HG02938 (cell line): ENCODE results near the gene NCOA1.
"Not testable (repeated sequence)": the region's sequence is repeated elsewhere in the genome, so short reads cannot be mapped to it uniquely, and the experiment has no call there.

ENCODE experiments used
- ATAC-seq: cut with Tn5 transposase; IDR thresholded peaks from one replicate; pipeline ENCODE4 v1.9.1; 2021; ENCODE audit warnings: mild to moderate bottlenecking, moderate library complexity; ENCODE audit not compliant: unreplicated experiment

NCOA1 gene

DNA sequence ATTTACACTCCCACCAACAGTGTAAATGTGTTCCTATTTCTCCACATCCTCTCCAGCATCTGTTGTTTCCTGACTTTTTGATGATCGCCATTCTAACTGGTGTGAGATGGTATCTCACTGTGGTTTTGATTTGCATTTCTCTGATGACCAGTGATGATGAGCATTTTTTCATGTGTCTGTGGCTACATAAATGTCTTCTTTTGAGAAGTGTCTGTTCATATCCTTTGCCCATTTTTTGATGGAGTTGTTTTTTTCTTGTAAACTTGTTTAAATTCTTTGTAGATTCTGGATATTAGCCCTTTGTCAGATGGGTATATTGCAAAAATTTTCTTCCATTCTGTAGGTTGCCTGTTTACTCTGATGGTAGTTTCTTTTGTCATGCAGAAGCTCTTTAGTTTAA lies 41.0 kb downstream of the NCOA1 start:
- ATAC-seq = not testable (repeated sequence)

DNA sequence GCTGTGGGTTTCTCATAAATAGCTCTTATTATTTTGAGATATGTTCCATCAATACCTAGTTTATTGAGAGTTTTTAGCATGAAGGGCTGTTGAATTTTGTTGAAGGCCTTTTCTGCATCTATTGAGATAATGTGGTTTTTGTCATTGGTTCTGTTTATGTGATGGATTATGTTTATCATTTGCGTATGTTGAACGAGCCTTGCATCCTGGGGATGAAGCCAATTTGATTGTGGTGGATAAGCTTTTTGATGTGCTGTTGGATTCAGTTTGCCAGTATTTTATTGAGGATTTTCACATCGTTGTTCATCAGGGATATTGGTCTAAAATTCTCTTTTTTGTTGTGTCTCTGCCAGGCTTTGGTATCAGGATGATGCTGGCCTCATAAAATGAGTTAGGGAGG lies 42.5 kb downstream of the NCOA1 start:
- not testable (repeated sequence) for ATAC-seq

DNA sequence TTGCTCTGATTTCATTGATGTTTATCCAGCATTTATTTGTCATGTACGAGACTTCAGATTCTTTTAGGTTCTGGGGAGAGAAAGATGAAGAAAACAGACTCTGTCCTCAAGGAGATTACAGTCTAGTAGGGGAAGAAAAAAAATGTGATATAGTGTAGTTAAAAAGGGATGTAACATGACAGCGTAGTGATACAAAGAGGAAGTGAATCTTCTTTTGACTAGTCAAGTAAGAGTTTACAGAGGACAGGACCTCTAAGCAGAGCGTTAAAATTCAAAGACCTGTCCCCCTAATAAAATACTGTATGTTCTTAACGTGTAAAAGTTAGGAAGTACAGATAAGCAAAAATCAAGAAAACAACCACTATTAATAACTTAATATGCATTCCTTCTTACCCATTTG lies 47.7 kb downstream of the NCOA1 start:
- no peak for ATAC-seq

DNA sequence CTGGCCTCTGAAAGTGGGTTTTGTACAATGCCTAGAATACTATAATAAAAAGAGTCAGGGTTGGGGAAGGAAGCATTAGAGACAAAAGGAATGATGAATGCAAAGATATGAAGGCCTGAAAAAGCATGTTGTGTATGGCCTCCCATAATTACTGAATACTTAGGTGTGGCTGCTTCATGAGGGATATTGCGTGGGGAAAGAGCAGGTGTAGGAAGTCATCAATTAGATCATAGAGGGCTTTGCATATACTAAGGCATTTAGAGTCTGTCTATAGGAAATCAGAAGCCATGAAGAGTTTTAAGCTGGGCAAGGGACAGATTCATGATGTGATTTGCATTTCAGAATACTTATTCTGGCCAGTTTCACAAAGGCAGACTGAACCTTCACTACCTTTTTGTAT lies 48.2 kb downstream of the NCOA1 start:
- ATAC-seq = no peak

- no peak for ATAC-seq
Observed at GRCh38 chr2:24540011-24540477, 49.0 kb downstream of the NCOA1 start.

- ATAC-seq = no peak
Observed at GRCh38 chr2:24541621-24542020, 50.6 kb downstream of the NCOA1 start.

GRCh38 chr2:24542269-24542872 lies 51.3 kb downstream of the NCOA1 start:
- ATAC-seq = no peak

DNA sequence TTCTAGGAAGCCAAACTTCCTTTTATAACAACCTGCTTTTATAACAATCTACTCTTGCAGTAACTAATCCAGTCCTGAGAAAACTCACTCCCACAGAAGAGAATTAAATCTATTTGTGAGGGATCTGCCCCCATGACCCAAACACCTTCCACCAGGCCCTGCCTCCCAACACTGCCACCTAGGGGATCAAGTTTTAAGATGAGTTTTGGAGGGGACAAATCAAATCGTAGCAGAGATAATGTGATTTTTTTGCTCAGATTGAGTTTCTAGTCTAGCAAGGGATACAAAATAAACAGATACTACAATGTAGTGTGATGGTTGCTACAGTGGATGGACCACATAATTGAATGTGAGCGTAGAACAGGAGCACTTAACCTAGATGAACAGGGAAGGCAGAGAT lies 52.2 kb downstream of the NCOA1 start:
- ATAC-seq = no peak

- ATAC-seq = no peak
Observed at GRCh38 chr2:24544456-24545115, 53.5 kb downstream of the NCOA1 start.

DNA sequence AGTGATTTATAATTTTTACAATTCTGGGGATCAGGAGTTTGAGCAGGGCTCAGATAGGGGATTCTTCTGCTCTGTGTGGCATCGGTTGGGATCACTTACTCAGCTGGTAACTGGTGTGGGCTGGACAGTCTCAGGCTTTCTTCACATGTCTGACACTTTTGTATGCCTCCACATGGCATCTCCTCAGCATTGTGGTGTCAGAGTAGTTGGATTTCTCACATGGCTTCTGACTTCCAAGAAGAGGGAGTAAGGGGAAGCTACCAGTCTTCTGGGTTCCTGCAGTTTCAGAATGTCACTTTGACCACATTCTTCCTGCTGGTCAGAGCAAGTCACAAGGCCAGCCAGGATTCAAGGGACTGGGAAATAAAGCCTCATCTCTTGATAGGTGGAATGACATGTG lies 55.6 kb downstream of the NCOA1 start:
- no peak for ATAC-seq

- ATAC-seq = no peak
Observed at GRCh38 chr2:24548058-24548457, 57.0 kb downstream of the NCOA1 start.

DNA sequence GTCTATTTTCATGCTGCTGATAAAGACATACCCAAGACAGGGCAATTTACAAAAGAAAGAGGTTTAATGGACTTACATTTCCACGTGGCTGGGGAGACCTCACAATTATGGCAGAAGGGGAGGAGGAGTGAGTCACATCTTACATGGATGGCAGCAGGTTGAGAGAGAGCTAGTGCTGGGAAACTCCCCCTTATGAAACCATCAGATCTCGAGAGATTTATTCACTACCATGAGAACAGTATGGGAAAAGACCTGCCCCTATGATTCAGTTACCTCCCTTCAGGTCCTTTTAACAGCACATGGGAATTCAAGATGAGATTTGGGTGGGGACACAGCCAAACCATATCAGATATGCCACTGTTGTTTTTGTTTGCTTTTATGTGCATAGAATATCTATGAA lies 59.2 kb downstream of the NCOA1 start:
- ATAC-seq = not testable (repeated sequence)

DNA sequence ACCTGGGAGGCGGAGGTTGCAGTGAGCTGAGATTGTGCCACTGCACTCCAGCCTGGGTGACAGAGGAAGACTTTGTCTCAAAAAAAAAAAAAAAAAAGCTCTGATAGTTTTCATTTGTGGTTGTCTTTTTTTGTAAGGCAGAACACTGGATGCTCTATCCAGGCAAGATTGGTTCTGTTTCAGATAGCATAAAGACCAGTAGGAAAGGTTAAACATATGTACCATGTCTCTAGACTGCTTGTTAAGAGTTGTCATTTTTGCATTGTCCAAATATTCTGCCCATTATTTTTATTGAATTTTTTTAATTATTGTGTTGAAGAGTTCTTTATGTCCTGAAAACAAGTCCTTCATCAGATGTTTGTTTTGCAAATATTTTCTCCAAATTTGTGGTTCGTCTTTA lies 60.0 kb downstream of the NCOA1 start:
- ATAC-seq = no peak

GRCh38 chr2:24552836-24553235 lies 61.8 kb downstream of the NCOA1 start:
- ATAC-seq = no peak

DNA sequence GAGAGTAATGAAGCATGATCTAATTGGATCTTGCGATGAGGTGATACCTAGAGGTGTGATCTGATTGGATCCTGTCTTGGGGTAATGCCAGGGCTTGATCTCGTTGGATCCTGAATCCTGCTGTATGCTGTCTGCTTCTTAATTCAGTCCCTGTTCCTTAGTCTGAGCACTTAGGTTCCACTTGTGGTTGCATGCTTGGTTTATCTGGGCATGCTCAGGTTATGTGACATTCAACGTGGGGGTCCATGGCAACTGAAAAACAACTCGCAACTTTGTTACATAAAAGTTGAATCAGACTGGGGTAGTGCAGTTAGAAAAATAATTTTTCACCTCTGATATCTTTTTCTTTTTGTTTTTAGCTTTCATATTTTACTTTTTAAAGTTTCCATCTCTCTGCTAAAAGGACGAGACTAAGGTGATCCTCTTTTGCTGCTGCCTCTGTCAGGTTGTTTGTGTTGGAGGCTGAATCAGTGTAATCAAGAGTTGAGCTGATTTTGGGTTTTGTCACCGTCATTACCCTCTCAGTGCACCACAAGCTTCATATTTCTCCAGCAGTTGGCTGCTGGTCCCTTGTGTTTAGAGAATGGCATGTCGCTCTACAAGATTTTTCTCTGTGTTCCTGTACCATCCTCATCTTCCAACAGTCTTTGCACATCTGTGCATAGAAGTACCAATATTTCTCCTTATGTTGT lies 67.9 kb downstream of the NCOA1 start:
- no peak for ATAC-seq

- ATAC-seq = no peak
Observed at GRCh38 chr2:24559473-24560113, 68.5 kb downstream of the NCOA1 start.

- ATAC-seq = no peak
Observed at GRCh38 chr2:24565537-24565936, 74.5 kb downstream of the NCOA1 start.

DNA sequence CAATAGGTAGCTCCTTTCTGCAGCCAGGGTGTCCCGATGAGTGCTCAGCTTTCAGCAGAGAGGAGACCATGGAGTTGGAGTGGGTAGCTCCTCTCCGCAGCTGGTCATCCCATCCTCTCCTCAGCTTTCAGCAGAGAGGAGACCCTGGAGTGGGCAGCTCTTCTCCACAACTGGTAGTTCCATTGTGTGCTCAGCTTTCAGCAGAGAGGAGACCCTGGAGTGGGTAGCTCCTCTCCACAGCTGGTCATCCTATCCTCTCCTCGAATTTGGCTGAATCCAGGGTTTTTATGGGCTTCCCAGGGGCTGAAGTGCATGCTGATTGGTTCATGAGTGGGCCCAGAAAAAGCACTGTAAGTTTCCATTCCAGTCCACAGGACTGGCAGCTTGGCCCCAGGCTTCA lies 75.2 kb downstream of the NCOA1 start:
- ATAC-seq = no peak

GRCh38 chr2:24566630-24567029 lies 75.6 kb downstream of the NCOA1 start:
- no peak for ATAC-seq

DNA sequence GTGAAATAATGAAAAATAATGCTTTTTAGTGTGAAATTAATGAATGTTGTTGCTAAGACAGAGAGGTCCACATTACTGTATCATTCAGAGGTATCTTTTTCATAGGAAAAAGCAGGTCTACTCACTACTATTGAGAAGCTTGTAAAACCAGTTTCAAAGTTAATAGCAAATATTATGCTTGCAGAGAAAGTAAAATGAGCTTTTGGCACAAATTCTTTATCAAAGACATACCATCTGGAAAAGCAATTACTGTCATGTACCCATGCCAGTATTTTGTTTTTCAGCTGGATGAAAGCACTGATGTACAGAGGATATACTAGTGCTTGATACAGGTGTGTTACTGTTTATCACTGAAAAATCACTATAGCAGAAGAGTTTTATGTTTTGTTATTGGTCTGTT lies 77.5 kb downstream of the NCOA1 start:
- ATAC-seq = no peak

DNA sequence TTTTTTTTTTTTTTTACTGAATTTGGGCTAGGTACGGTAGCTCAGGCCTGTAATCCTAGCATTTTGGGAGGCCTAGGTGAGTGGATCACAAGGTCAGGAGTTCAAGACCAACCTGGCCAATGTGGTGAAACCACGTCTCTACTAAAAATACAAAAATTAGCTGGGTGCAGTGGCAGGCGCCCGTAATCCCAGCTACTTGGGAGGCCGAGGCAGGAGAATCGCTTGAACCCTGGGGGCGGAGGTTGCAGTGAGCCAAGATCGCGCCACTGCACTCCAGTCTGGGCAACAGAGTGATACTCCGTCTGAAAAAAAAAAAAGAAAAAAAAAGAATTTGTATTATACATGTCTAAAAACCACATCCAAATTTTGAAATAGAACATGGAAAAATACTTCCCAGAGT lies 78.5 kb downstream of the NCOA1 start:
- not testable (repeated sequence) for ATAC-seq

DNA sequence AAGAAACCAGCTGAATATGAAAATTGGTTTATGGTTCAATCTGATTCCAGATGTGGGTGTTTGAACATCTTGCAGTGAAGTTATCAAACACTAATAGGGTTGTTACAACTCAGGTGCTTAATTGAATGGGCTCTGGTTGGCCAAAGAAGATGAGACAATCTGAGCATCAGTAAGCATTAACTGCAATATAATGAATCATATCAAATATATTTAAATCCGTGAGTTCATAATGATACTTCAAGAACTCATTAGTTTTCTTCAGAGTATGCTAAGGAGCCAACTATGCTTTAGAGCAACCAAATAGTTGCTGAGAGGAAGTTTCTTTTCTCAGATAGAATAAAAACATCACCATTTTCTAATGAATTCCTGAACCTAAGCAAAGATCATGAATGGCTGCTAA lies 79.2 kb downstream of the NCOA1 start:
- ATAC-seq = no peak
